K562 (cell line): ENCODE data around the gene IBTK. TPM values are rescaled to one million over a fixed set of nuclear protein-coding genes. Genes with fewer than 3 reads are reported as not detected.

Experiments
- polyA plus RNA-seq, 8 experiments: library from polyadenylated mRNA; depleted of rRNA in 4 of 8; stranded (reverse) in 5 of 8; unstranded in 3 of 8; fragments of >200 nt; fragmentation: Nextera tagmentation in 2 of 8; fragmentation: Illumina TruSeq in 1 of 8; extraction: Ambion mirVana in 2 of 8; extraction: Trizol in 1 of 8; gene quantifications; 2 replicates each; pipeline versions ENCODE4 v1.2.1 to v1.2.3, GENCODE V29; 2011 to 2014; ENCODE audit warnings: inconsistent platforms in 1 of 8, missing spikeins in 1 of 8
- small RNA-seq: library from RNA; depleted of rRNA; stranded (forward); fragments of <200 nt; gene quantifications from one replicate; pipeline ENCODE3, GENCODE V24; 2014
- total RNA-seq, 7 experiments: library from RNA; depleted of rRNA in 6 of 7; stranded (reverse); fragments of >200 nt in 6 of 7; fragmentation: Illumina TruSeq in 2 of 7; extraction: Trizol in 2 of 7; gene quantifications; 2 replicates each; pipeline versions ENCODE4 v1.2.1 to v1.2.3, GENCODE V29; 2011 to 2021; ENCODE audit warnings: low replicate concordance in 1 of 7

IBTK gene
- total and polyA plus RNA-seq, 9 of the 15 experiments (the other 6 are each of a cell fraction or from before 2014, with no cell fraction given): 13.2 to 36.4 (median 21.8) TPM

Small RNA genes within 50 kb of the gene (small RNA-seq; reads per million reads assigned to genes)
- gene RNU6-130P: not detected

Other genes with a start within 250 kb of the IBTK start
- 0.18 and 0.73 TPM in 2 replicates for gene TPBG, start 116.1 kb upstream of the IBTK start, total RNA-seq (2014; rRNA removed)
- 0.18 and 0.57 TPM in 2 replicates for gene TPBG, start 116.1 kb upstream of the IBTK start, total RNA-seq (2014; rRNA removed; fragmentation: Illumina TruSeq; extraction: Trizol)
- gene TPBG, start 116.1 kb upstream of the IBTK start, total RNA-seq (2015; rRNA removed; fragmentation: Illumina TruSeq; extraction: Trizol): 0.53 and 0.54 TPM in 2 replicates
- gene TPBG, start 116.1 kb upstream of the IBTK start, total RNA-seq (2021): 0.65 and 0.66 TPM in 2 replicates
- 0.28 and 0.36 TPM in 2 replicates for gene TPBG, start 116.1 kb upstream of the IBTK start, polyA plus RNA-seq (2011; rRNA removed)
- 0.48 and 0.78 TPM in 2 replicates for gene TPBG, start 116.1 kb upstream of the IBTK start, polyA plus RNA-seq (2014; fragmentation: Illumina TruSeq; extraction: Trizol)
- under 1 TPM; 0.21 to 0.28 TPM for gene TPBG, start 116.1 kb upstream of the IBTK start, polyA plus RNA-seq (2014; fragmentation: Nextera tagmentation; extraction: Ambion mirVana)
- gene TPBG, start 116.1 kb upstream of the IBTK start, polyA plus RNA-seq (2014; rRNA removed): 0.88 and 1.3 TPM in 2 replicates